Measurements from ENCODE around the gene PLA2G4F.
A peak's percentile ranks its signal among the peaks of the same experiment; 100 is the strongest.

The PLA2G4F gene, protein sequence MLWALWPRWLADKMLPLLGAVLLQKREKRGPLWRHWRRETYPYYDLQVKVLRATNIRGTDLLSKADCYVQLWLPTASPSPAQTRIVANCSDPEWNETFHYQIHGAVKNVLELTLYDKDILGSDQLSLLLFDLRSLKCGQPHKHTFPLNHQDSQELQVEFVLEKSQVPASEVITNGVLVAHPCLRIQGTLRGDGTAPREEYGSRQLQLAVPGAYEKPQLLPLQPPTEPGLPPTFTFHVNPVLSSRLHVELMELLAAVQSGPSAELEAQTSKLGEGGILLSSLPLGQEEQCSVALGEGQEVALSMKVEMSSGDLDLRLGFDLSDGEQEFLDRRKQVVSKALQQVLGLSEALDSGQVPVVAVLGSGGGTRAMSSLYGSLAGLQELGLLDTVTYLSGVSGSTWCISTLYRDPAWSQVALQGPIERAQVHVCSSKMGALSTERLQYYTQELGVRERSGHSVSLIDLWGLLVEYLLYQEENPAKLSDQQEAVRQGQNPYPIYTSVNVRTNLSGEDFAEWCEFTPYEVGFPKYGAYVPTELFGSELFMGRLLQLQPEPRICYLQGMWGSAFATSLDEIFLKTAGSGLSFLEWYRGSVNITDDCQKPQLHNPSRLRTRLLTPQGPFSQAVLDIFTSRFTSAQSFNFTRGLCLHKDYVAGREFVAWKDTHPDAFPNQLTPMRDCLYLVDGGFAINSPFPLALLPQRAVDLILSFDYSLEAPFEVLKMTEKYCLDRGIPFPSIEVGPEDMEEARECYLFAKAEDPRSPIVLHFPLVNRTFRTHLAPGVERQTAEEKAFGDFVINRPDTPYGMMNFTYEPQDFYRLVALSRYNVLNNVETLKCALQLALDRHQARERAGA

DNA sequence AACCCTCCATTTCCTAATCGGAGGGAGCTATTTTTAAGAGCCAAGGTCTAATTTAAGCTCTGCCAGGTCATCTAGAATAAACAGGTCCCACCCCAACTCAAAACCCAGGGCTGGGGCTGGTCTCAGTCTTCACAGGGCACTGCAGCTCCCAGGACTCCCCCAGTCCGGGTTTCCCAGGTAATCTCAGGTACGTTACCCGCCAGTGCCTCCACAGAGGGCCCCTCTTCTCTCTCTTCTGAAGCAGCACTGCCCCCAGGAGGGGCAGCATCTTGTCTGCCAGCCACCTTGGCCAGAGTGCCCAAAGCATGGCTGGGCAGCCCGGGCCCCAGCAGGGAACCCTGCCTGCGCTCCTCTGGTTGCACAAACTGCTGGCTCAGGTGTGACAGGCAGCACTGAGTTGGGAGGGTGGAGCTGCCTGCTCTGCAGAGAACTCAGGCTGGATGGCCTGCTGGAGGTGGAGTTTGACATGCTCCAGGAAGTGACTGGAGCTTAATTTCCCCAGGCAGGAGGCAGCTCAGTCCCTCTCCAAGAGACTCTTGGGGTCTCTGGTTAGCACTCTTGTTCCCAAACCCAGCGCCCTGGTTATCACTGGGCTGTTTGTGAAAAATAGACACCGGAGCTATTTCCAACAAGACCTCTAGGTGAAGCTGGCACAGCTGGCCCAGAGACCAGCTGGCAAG lies at the start of gene PLA2G4F:
Gene PLA2G4F, minus strand, starts transcription at position 394 of the 680 bp plus-strand sequence. Its CDS starts 87 bp downstream, at position 307.
- DNase-seq = no peak

DNA sequence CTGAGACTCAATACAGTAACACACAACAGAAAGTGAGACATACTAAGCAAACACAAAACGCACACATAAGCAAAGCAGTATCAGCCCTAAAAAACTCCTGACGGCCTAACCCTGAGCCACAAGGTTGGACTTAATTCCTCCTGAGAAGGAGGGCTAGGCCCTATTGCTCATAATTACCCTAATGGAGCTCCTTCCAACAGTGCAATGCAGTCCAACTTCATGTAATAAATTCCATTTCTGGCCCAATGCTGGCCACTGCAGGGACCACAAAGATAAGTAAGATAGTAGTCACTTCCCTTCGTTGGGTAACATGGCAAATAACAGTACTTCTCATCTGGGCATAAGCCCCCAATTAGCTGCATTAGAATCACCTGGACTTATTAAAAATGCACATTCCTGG lies 47.5 kb upstream of the PLA2G4F start:
- DNase-seq = no peak

DNA sequence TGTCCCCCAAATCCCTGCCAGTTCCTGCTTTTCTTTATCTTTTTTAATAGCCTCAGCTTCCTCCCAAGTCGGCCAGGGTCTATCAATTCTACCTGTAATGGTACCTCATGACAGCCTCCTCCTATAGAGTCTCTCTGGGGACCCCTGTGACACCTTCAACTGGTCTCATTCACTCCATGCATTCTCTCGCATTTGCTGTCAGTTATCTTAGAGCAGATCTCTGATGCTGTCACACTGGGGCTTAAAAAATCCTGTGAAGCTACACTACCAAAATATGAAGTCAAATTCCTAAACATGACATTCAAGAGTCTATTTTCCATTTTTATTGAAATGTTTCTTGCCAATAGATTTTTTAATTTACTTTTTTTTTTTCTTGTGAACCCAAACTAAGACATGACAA lies 46.2 kb upstream of the PLA2G4F start:
- DNase-seq = no peak

DNA sequence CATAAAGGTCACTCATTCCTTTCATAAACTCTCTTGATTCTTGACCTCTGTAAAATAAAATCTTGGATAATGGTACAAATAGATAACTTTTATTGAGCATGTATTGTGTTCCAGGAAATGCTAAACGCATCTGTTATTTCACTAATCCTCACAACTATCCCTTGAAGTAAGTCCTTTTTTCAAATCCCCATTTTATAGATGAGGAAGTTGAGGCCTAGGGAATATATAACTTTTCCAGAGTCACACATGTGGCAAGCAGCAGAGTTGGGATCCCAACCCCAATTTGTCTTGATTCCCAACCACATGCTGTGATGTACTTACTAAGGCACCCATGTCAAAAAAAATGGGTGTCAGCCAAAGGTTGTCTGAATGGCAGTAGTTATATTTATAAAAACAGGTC lies 45.4 kb upstream of the PLA2G4F start:
- DNase-seq = no peak

DNA sequence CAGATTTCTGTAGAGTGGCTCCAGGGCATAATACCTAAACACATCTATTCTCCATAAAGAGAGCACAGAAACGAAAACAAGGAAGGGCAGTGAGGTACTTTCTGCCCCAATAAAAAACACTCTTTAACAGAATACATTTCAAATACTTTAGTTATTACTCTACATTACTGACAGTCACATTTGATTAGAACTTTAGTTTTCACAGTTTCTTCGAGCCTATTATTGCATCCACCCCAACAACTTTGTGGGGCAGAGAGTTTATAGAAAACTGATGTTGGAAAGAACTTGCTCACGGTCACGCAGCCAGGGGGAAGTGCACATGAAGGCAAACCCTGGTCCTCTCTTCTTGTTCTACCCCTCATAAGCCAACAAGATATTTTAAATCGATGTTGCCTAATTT lies 42.7 kb upstream of the PLA2G4F start:
- no peak for DNase-seq

DNA sequence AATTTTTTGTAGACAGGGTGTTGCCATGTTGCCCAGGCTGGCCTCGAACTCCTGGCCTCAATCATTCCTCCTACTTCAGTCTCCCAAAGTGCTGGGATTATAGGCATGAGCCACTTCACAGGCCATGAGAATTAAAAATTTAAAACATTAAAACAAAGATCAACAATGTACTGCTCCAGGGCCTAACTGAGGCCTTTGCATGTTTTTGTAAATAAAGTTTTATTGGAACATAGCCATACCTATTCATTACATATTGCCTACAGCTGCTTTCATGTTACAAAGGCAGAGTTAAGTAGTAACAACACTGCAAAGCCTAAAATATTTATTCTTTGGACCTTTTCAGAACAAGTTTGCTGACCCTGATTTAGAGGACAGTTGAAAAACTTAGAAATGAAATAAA lies 42.1 kb upstream of the PLA2G4F start:
- DNase-seq = no peak

DNA sequence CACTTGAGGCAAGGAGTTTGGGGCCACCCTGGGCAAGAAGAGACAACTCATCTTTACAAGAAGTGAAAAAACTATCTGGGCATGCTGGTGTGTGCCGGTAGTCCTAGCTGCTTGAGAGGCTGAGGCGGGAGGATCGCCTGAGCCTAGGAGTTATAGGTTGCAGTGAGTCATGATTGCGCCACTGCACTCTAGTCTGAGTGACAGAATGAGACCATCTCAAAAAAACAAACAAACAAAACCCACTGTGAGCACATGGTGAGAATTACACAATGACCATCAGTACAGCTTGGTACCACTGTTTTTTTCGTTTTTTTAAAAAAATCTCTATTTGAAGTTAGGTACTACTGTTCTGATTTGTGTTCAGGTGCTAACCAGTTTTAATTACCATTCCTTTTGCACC lies 38.1 kb upstream of the PLA2G4F start:
- no peak for DNase-seq

DNA sequence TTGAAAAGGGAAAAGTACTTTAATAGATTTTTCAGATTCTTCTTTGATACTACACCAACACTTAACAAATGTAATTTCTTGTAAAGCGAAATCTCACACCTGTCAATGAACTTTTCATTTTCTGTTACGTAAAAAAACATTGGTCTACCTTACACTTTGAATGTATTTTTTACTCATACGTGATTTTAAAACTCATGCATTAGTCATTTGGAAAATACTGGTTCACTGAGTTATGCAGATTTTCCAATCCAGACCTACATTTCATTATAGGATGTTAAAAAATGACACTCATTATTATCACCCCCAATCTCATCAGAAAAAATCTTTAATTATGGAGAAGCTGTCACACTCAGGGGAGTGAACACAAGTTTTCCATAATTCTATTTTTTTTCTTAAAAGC lies 36.9 kb upstream of the PLA2G4F start:
- no peak for DNase-seq

DNA sequence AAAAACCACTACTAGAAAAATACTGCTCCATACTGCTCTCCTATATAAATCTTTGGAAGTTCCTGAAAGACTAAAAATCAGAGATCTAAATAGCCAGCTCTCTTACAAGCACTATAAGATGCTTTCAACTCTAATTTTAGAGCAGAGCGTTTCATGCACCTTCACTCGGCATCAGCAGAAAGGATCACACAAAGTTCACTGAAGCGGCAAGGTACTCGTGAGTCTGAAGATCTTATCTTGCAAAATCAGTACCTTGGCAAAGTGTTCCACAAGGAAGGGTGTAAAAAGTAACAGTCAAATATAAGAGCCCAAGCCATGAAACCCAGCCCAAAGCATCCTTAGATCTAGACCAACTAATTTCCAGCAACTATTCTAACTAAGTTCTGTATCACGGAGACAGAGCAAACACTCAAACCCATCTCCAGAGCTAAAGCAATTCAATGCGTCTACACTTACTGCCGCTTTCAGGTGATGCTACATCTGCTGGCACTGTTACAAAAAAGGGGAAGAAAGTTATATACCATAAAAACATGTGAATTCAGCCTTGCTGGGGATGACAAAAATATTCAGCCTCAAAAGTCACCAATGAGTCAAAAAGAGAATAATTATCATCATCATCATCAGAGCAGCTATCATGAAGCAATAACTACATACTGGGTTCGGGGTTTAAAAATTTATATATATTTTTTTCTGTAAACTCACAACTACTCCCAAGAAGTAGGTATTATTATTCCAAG lies 35.3 kb upstream of the PLA2G4F start:
- DNase-seq = no peak

DNA sequence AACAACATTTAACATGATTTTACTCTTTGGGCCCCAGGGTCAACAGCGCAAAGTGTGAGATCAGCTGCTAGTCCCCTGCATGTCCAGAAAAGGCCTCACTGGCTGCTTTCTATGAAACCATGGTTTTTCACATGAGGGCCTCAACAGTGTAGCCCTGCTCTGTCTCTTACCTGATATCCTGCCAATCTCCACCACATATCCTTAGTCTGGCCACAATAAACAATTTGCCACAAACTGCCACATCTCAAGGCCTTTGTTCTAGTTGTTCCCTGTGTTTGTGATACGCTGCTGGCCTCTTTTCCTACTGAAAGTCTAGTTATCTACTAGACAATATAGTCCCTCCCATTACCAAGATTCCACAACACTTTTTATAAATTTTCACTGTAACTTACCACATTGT lies 33.9 kb upstream of the PLA2G4F start:
- no peak for DNase-seq

DNA sequence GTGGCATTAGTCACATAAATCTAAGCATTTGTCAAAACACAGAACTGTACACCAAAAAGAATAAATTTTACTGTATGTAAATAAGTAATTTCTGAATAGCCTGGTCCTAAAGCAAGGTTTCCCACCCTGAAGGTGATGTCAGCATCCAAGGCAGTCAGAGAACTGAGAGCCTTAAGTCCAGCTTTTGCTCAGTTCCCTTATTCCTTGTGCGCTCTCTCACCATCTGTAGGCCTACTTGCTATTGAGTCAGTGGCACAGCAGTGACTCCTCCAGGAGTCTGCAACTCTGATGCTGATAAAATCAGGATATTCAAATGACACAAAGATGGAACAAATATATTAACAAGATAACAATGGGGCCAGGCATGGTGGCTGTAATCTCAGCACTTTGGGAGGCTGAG lies 29.4 kb upstream of the PLA2G4F start:
- no peak for DNase-seq

DNA sequence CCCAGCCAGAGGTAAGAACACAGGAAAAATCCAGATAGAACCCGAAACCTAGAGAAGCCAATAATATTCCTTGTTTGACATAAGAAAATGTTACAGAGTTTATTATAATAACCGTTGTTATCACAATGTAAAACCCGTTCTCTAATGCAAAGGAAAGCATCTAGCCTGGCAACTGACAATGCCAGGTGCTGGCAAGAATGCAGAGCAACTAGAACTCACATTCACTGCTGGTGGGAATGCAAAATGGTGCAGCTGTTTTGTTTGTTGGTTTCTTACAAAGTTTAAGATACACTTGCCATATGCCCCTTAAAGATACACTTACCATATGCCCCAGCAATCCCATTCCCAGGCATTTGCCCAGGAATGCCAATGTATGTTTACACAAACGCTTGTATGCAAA lies 28.3 kb upstream of the PLA2G4F start:
- no peak for DNase-seq

DNA sequence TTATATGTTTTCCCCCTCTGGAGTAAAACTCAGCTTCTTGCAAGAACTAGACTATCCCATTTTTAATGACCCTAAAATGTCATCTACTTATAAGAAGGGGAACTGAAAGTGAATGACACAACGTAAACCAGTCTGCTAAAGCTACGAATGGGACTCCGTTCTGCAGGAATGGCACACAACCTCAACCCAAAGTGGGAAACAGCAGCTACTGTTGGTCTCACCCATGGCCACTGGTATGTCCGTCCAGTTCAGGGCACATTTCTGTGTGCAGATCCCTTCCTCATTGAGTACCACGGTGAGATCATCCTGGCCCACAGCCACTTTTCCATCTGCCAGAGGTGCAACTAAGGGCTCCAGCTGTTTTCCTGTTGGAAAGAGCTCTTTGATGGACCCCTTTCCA lies 27.9 kb upstream of the PLA2G4F start:
- peak; percentile 39 for DNase-seq

DNA sequence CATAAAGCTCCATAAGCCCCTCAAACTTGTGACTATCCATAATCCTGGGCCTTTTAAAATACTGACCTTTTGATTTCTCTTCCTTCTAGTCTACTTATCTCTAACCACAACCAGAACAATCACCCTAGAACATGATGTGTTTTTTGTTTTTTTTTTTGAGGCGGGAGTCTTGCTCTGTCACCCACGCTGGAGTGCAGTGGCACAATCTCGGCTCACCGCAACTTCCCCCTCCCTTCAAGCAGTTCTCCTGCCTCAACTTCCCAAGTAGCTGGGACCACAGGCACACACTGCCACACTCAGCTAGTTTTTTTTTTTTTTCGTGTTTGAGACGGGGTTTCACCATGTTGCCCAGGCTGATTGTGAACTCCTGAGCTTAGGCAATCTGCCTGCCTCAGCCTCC lies 26.5 kb upstream of the PLA2G4F start:
- DNase-seq = no peak

DNA sequence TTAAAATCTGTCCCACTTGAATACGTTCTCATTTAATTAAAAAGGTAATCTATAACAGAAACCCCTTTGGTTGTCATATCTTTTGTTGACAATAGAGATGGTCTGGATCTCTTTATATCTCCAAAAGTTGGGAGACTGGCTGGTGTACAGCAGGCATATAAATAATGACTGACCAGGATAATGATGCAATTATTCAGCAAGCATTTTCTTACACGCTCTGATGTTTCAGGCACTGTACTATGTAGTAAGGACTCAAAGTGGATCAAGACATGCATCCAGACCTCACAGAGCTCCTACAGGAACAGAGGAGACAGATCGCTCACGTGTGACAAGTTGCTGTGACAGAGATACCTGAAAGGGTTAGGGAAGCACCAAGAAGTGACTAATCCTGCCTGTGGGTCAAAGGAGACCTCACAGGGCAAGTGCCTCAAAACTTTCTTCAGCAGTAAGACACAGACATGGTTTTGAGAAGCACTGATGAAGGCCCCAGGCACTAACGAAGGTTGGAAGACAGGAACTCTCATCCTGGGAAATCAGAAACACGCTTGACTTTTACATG lies 26.0 kb upstream of the PLA2G4F start:
- DNase-seq = no peak

DNA sequence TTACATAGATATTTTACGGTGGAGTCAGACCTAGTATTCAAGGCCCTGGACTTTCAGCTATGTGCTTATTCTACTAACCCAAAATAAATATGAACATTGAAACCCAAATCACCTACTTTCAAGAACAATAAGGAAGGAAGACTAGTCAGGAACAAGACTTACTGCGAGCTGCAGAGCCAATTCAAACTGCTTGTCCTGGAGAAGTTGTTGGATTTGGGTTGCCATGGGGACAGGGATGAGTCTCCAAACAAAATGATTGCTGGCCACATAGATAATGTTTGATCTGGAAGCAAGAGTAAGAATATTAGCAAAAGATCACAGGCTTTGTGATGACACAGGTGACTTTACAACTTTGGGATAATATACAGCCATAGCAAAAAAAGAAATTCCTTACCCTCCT lies 21.6 kb upstream of the PLA2G4F start:
- DNase-seq = no peak

DNA sequence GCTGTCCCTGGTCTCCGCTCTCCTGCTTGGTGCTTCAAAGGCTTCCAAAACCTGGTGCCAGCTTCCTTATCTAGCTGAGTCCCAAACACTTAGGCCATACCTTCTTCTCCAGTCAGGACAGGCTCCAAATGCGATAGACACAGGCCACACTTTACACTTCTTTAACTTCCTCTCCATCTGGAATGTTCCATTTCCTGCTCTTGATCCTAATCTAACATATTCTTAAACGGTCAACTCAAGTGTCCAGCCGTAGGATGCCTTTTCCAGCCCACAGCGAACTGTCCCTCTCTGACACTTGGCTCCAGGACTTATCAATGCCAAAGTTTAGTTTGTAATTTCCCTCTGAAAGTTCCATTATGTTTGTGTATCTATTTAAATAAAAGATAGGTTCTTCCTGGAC lies 19.2 kb upstream of the PLA2G4F start:
- no peak for DNase-seq

DNA sequence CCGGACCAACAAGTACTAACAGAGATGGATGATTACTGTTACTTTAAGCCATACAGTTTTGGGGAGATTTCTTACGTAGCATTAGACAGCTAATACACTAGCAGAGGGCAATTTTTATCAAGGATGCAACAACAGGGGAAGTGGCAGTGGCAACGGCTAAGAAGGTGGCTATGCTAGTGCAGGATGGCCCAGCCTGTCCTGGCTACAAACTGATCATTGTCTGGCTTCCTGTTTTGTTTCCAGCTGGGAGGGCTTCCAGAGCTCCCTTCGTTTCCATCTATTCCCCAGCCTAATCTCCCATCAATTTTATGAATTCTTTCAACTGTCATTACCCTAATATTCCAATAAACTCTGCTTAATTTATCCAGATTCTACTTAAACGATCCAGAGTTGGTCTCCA lies 16.0 kb upstream of the PLA2G4F start:
- no peak for DNase-seq

DNA sequence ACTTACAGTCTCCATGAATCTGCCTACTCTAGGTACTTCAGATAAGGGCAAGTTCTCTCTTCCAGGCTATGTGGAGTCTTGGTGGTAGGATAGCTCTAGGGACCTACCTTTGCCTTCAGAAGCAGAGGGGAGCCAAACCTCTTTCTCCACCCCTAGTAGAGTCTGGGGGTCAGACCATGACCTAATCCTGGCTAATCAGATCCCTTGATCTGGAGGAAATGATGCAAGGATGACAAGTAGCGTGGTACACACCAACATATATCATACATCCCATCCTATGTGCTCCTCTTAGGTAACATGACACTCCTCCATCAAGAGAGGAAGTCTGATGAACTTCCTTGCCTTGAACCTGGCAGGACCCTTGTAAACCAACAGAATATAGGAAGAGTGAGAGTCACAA lies 15.4 kb upstream of the PLA2G4F start:
- DNase-seq = no peak

DNA sequence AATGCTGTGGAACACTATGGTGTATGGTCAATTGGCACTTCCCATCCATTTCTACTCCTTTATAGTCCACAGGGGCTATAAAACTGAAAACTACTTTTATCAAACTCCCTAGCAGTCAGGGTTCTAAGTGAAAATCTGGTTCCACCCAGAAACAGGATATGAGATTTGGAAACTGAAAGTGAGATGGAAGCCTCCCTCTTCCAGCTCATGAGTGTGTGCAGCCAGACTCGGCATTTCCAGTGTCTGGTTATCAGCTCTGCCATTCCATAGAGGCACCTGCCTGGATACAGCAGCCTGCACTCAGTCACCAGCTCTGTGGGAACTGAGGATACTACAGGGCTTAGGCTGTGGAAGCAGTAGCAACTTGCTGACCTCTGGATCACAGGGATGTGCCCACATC lies 14.7 kb upstream of the PLA2G4F start:
- DNase-seq = no peak

DNA sequence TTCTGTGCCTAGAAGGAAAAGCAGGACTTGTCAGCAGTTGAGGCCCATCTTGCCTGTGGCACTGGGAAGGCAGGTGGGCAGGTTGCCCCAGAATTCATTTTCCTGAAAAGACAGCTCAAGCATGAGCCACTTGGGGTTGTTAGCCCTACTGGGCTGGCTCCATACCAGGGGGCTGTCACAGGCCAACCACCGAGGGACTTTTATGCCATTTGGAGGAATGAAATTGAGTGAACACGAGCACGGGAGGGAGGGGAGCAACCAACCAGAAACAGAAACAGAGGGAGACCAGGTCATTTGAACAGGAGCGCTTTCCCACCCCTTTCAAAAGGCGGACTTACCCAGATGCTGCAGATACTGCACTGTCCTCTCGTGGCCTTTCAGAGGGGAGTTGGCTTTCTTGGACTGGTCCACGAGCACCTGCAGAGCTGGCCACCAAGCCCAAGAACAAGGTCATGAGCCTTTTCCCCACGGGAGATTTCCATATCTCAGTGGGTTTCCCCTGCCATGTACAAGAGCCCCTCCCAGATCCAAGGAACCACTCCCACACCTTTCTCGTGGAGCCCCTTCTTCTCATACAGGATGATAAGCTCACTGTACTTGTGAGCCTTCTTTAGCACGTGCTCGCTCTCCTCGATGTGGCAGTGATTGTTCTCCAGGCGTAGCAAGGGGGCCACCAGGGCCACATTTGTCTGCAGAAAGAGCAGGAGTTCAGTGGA lies 9.9 kb upstream of the PLA2G4F start:
- no peak for DNase-seq

DNA sequence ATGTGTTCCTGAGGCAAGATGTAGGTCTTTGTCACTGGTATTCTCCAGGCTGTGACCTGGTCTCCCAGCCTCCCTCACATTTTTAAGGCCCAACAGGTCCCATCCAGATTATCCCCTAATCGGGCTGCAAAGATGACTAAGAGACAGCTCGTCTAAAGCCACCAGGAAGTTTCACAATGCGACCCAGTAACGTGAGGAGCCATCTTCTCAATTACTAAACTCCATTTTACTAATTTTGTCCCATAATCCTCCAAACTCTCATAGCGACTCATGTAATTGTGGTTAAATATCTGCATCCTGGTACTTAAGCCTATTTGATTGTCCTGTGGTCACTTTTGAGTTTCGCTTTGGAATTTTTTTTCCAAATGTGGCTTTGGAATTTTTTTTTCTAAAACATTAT lies 8.7 kb upstream of the PLA2G4F start:
- DNase-seq = no peak
